Gastrocnemius medialis (tissue), 4 donors: ENCODE data around the gene ZNF423. TPM values are rescaled to one million over a fixed set of nuclear protein-coding genes. Genes with fewer than 3 reads are reported as not detected.
A peak's percentile ranks its signal among the peaks of the same experiment; 100 is the strongest.

ENCODE experiments used
- ATAC-seq, 2 donors: fragments of 150-250 bp; one replicate each; pipeline ENCODE4 v1.9.1; 2016
- DNase-seq, 2 donors: peaks; one replicate each; pipeline ENCODE4 v3.0.0-alpha.2; 2019
- H3K27ac ChIP-seq, 4 donors: fragments of 200-600 bp; sonication (generic); 1 replicate in 1 of 4; 2 replicates in 3 of 4; pipeline ENCODE4 v1.5.1; 2016 to 2018; ENCODE audit warnings: mild to moderate bottlenecking in 2 of 4, moderate library complexity in 1 of 4
- H3K27me3 ChIP-seq, 3 donors: fragments of 200-600 bp; sonication (generic) in 2 of 3; 1 replicate in 1 of 3; 2 replicates in 2 of 3; pipeline versions ENCODE4 v1.5.1 to v1.6.0; 2016 to 2019; ENCODE audit warnings: mild to moderate bottlenecking in 1 of 3, moderate library complexity in 1 of 3
- H3K36me3 ChIP-seq, 2 donors: fragments of 200-600 bp; sonication (generic) in 1 of 2; one replicate each; pipeline ENCODE4 v1.5.1; 2017 to 2018
- H3K4me1 ChIP-seq, 2 donors: fragments of 200-600 bp; sonication (generic) in 1 of 2; one replicate each; pipeline ENCODE4 v1.5.1; 2016 to 2017; ENCODE audit warnings: mild to moderate bottlenecking in 2 of 2
- H3K4me3 ChIP-seq, 4 donors: fragments of 200-600 bp; sonication (generic) in 3 of 4; 1 replicate in 1 of 4; 2 replicates in 3 of 4; pipeline ENCODE4 v1.5.1; 2016 to 2019; ENCODE audit warnings: mild to moderate bottlenecking in 2 of 4
- H3K9me3 ChIP-seq, 3 donors: fragments of 200-600 bp; sonication (generic) in 2 of 3; 1 replicate in 1 of 3; 2 replicates in 2 of 3; pipeline ENCODE4 v1.5.1; 2016 to 2019
- CTCF ChIP-seq, 5 experiments: fragments of 450-650 bp in 3 of 5; fragments of 200-600 bp in 2 of 5; sonication (generic) in 2 of 5; IDR thresholded peaks in 4 of 5; conservative IDR thresholded peaks in 1 of 5; 1 replicate in 4 of 5; 2 replicates in 1 of 5; pipeline ENCODE4 v1.5.1; 2016 to 2019; ENCODE audit warnings: antibody characterized with exemption in 5 of 5, mild to moderate bottlenecking in 3 of 5, moderate library complexity in 3 of 5
- POLR2A ChIP-seq, 2 donors: fragments of 450-650 bp; IDR thresholded peaks; one replicate each; pipeline ENCODE4 v1.6.1; 2017; ENCODE audit warnings: antibody characterized with exemption in 2 of 2, mild to moderate bottlenecking in 2 of 2, moderate library complexity in 2 of 2
- in situ Hi-C, 4 donors: fragments of 200-750 bp; cut with MboI; loops; one replicate each; pipeline versions ENCODE4 v1.15.0 to v1.8.0; 2017; ENCODE audit warnings: low sequenced_read_pairs in 4 of 4
- intact Hi-C: fragments of 100-400 bp; cut with DNase I; formaldehyde crosslinking; loops from one replicate; pipeline ENCODE4 v1.15.1; 2023; ENCODE audit warnings: low total_unique reads
- total RNA-seq, 4 donors: library from RNA; depleted of rRNA; stranded (reverse); fragments of >200 nt; gene quantifications; one replicate each; pipeline versions ENCODE4 v1.1.0 to v1.2.3, GENCODE V29; 2016

ZNF423 gene
- total RNA-seq, 4 donors from 2014 or later = 8.4 to 15.8 (median 12.5) TPM

GRCh38 chr16:49580751-49581303 lies 275.1 kb downstream of the ZNF423 start:
- no peak for DNase-seq
- no peak for ATAC-seq
- H3K27me3 ChIP-seq = no peaks in the 10 kb centered on the region
- in situ Hi-C loops = loop anchor here in 1 of 4 donors (25.0 kb wide), 1 partner anchor 169 kb away; no protein-coding TSS in a partner anchor
- H3K27ac ChIP-seq = no peak overlapping the region
- peaks cover 25% of the 10 kb centered on the region in 2 donors for H3K4me1 ChIP-seq
- intact Hi-C loops = loop anchor here (2.0 kb wide), 1 partner anchor 50 kb away; no protein-coding TSS in a partner anchor
- H3K36me3 ChIP-seq = no peaks in the 10 kb centered on the region
- no peaks in the 10 kb centered on the region for H3K9me3 ChIP-seq
- TF ChIP-seq POLR2A (IDR thresholded peaks at IDR 0.05) (no peak), CTCF (IDR thresholded peaks at IDR 0.05 in 4 of 5, conservative IDR thresholded peaks at IDR 0.05 in 1 of 5) (no peak)
- no peak overlapping the region for H3K4me3 ChIP-seq

GRCh38 chr16:49578435-49579024 lies 277.4 kb downstream of the ZNF423 start:
- DNase-seq (no peak), ATAC-seq (no peak)
- in situ Hi-C loops = loop anchor here in 1 of 4 donors (25.0 kb wide), 1 partner anchor 166 kb away; no protein-coding TSS in a partner anchor
- no peak overlapping the region for H3K4me3 ChIP-seq
- H3K9me3 ChIP-seq = no peaks in the 10 kb centered on the region
- H3K36me3 ChIP-seq = no peaks in the 10 kb centered on the region
- no peaks in the 10 kb centered on the region for H3K27me3 ChIP-seq
- no peak for TF ChIP-seq POLR2A (IDR thresholded peaks at IDR 0.05)
- TF ChIP-seq CTCF (IDR thresholded peaks at IDR 0.05 in 4 of 5, conservative IDR thresholded peaks at IDR 0.05 in 1 of 5) = no peak
- H3K27ac ChIP-seq = no peak overlapping the region
- peaks cover 29 to 31% of the 10 kb centered on the region in 2 donors for H3K4me1 ChIP-seq
- intact Hi-C loops = no loop called here

- in situ Hi-C loops = loop anchor here in 1 of 4 donors (25.0 kb wide), 1 partner anchor 166 kb away; no protein-coding TSS in a partner anchor
- intact Hi-C loops = no loop called here
- Histone ChIP-seq H3K4me1 (peaks cover 29 to 31% of the 10 kb centered on the region in 2 donors), H3K27me3 (no peaks in the 10 kb centered on the region), H3K36me3 (no peaks in the 10 kb centered on the region), H3K9me3 (no peaks in the 10 kb centered on the region), H3K27ac (peak overlapping the region in 1 of 4 donors; percentile 16), H3K4me3 (no peak overlapping the region)
- DNase-seq (no peak), ATAC-seq (no peak)
- TF ChIP-seq CTCF (IDR thresholded peaks at IDR 0.05 in 4 of 5, conservative IDR thresholded peaks at IDR 0.05 in 1 of 5) (no peak), POLR2A (IDR thresholded peaks at IDR 0.05) (no peak)
Observed at GRCh38 chr16:49578018-49578417, 277.9 kb downstream of the ZNF423 start.

- Histone ChIP-seq H3K36me3 (no peaks in the 10 kb centered on the region), H3K27ac (peak overlapping the region in 1 of 4 donors; percentile 16), H3K4me3 (no peak overlapping the region), H3K9me3 (no peaks in the 10 kb centered on the region), H3K4me1 (peaks cover 31 to 33% of the 10 kb centered on the region in 2 donors), H3K27me3 (no peaks in the 10 kb centered on the region)
- DNase-seq (no peak), ATAC-seq (no peak)
- TF ChIP-seq POLR2A (IDR thresholded peaks at IDR 0.05) = no peak
- TF ChIP-seq CTCF (IDR thresholded peaks at IDR 0.05 in 4 of 5, conservative IDR thresholded peaks at IDR 0.05 in 1 of 5) = no peak
- intact Hi-C loops (no loop called here), in situ Hi-C loops (loop anchor here in 1 of 4 donors (25.0 kb wide), 1 partner anchor 165 kb away; no protein-coding TSS in a partner anchor)
Observed at GRCh38 chr16:49576941-49577340, 279.0 kb downstream of the ZNF423 start.
